ENCODE measurements around the gene WNT7A. TPM values are rescaled to one million over a fixed set of nuclear protein-coding genes. Genes with fewer than 3 reads are reported as not detected.

The WNT7A gene
- total RNA-seq, 1 experiment from 2014 or later: 0.34 TPM

DNA sequence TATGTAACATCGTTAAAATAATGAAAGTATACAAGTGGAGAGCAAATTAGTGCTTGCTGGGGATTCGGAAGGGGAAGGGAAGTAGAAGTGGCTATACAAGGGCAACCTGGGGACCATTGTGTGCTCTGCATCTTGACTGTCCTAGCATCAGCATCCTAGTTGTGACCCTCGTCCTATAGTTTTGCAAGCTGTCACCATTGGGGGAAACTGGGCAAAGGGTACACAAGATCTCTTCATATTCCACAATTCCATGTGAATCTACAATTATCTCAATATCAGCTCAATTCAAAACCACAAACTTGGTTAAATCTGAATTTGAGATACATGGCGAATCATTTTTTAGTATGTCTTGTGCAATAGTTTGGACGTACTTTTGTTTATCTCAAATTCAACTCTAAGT is 30.9 kb downstream of the WNT7A start:
- POLR2A ChIA-PET: no interaction called here
- H4K20me1 ChIP-seq (ENCODE audit: insufficient read depth): no peaks in the 10 kb centered on the region
- H3K9me2 ChIP-seq (ENCODE audit: insufficient read depth): no peaks in the 10 kb centered on the region
- no peaks in the 10 kb centered on the region for H3K27me3 ChIP-seq (ENCODE audit: insufficient read depth, low read length)
- H3K79me2 ChIP-seq (ENCODE audit: insufficient read depth, low read length): no peaks in the 10 kb centered on the region
- CTCF ChIA-PET: no interaction called here
- no peak for ATAC-seq
- BruUV-seq (replicated peaks): no TSS peak
- DNase-seq (ENCODE audit: low read depth, low spot score): no peak
- H3K9me3 ChIP-seq (ENCODE audit: control insufficient read depth in 1 of 2, insufficient read depth in 1 of 2, low read depth in 1 of 2, low read length in 2 of 2): no peaks in the 10 kb centered on the region
- no peaks in the 10 kb centered on the region for H3K36me3 ChIP-seq (ENCODE audit: control insufficient read depth in 1 of 2, insufficient read depth in 2 of 2, low read length in 2 of 2)
- H3K4me1 ChIP-seq (ENCODE audit: control insufficient read depth in 1 of 2, insufficient read depth in 2 of 2, low read length in 2 of 2): peaks cover 34 to 51% of the 10 kb centered on the region in 2 experiments
- no peak overlapping the region for H3K27ac ChIP-seq (ENCODE audit: low read depth, low read length)
- peak overlapping the region; percentile 84; the same call in 1 of the 2 replicates for H3K4me2 ChIP-seq (ENCODE audit: low read length)
- H3K9ac ChIP-seq (ENCODE audit: low read length): no peak overlapping the region; the same call in 1 of the 2 replicates
- H2AFZ ChIP-seq (ENCODE audit: low read depth, low read length, poor library complexity, severe bottlenecking): no peak overlapping the region
- RAD21 ChIA-PET (ENCODE audit: low non-redundant PET in 1 of 2, low total read pairs in 2 of 2, uncharacterized antibody in 2 of 2, unreplicated experiment in 2 of 2): no interaction called here
- TF ChIP-seq ZNF274 (IDR thresholded peaks at IDR 0.05; ENCODE audit: low read depth, low read length) (no peak), ZFX (IDR thresholded peaks at IDR 0.05) (no peak), CEBPB (IDR thresholded peaks at IDR 0.05; ENCODE audit: low read depth) (no peak), JUND (IDR thresholded peaks at IDR 0.05) (no peak), YY1 (IDR thresholded peaks at IDR 0.05; ENCODE audit: extremely low read depth, insufficient replicate concordance, low read depth, low read length) (no peak), TCF7L2 (IDR thresholded peaks at IDR 0.05; ENCODE audit: borderline replicate concordance, extremely low read depth, insufficient read depth, insufficient read length) (no peak), EZH2phosphoT487 (IDR thresholded peaks at IDR 0.05; ENCODE audit: borderline replicate concordance) (no peak), FOSL1 (IDR thresholded peaks at IDR 0.05; ENCODE audit: low read depth) (no peak), EGR1 (IDR thresholded peaks at IDR 0.05; ENCODE audit: low read depth) (no peak), POLR2AphosphoS5 (IDR thresholded peaks at IDR 0.05; ENCODE audit: low read depth, low read length) (no peak), ELF1 (IDR thresholded peaks at IDR 0.05; ENCODE audit: borderline replicate concordance, low read depth) (no peak), SRF (IDR thresholded peaks at IDR 0.05; ENCODE audit: low read depth) (no peak), CBX3 (IDR thresholded peaks at IDR 0.05; ENCODE audit: low read depth) (no peak), RAD21 (IDR thresholded peaks at IDR 0.05; ENCODE audit: low read depth) (no peak), SP1 (IDR thresholded peaks at IDR 0.05; ENCODE audit: low read depth) (no peak)
- TF ChIP-seq, protein P1, sequence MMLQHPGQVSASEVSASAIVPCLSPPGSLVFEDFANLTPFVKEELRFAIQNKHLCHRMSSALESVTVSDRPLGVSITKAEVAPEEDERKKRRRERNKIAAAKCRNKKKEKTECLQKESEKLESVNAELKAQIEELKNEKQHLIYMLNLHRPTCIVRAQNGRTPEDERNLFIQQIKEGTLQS (IDR thresholded peaks at IDR 0.05): no peak
- TF ChIP-seq, protein P2, sequence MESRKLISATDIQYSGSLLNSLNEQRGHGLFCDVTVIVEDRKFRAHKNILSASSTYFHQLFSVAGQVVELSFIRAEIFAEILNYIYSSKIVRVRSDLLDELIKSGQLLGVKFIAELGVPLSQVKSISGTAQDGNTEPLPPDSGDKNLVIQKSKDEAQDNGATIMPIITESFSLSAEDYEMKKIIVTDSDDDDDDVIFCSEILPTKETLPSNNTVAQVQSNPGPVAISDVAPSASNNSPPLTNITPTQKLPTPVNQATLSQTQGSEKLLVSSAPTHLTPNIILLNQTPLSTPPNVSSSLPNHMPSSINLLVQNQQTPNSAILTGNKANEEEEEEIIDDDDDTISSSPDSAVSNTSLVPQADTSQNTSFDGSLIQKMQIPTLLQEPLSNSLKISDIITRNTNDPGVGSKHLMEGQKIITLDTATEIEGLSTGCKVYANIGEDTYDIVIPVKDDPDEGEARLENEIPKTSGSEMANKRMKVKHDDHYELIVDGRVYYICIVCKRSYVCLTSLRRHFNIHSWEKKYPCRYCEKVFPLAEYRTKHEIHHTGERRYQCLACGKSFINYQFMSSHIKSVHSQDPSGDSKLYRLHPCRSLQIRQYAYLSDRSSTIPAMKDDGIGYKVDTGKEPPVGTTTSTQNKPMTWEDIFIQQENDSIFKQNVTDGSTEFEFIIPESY (IDR thresholded peaks at IDR 0.05; ENCODE audit: extremely low read depth, insufficient replicate concordance, low read length): no peak
- TF ChIP-seq, protein P3, sequence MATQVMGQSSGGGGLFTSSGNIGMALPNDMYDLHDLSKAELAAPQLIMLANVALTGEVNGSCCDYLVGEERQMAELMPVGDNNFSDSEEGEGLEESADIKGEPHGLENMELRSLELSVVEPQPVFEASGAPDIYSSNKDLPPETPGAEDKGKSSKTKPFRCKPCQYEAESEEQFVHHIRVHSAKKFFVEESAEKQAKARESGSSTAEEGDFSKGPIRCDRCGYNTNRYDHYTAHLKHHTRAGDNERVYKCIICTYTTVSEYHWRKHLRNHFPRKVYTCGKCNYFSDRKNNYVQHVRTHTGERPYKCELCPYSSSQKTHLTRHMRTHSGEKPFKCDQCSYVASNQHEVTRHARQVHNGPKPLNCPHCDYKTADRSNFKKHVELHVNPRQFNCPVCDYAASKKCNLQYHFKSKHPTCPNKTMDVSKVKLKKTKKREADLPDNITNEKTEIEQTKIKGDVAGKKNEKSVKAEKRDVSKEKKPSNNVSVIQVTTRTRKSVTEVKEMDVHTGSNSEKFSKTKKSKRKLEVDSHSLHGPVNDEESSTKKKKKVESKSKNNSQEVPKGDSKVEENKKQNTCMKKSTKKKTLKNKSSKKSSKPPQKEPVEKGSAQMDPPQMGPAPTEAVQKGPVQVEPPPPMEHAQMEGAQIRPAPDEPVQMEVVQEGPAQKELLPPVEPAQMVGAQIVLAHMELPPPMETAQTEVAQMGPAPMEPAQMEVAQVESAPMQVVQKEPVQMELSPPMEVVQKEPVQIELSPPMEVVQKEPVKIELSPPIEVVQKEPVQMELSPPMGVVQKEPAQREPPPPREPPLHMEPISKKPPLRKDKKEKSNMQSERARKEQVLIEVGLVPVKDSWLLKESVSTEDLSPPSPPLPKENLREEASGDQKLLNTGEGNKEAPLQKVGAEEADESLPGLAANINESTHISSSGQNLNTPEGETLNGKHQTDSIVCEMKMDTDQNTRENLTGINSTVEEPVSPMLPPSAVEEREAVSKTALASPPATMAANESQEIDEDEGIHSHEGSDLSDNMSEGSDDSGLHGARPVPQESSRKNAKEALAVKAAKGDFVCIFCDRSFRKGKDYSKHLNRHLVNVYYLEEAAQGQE (IDR thresholded peaks at IDR 0.05; ENCODE audit: low read depth): no peak
- TF ChIP-seq, protein P4, sequence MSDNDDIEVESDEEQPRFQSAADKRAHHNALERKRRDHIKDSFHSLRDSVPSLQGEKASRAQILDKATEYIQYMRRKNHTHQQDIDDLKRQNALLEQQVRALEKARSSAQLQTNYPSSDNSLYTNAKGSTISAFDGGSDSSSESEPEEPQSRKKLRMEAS (IDR thresholded peaks at IDR 0.05): no peak
- TF ChIP-seq, protein P5, sequence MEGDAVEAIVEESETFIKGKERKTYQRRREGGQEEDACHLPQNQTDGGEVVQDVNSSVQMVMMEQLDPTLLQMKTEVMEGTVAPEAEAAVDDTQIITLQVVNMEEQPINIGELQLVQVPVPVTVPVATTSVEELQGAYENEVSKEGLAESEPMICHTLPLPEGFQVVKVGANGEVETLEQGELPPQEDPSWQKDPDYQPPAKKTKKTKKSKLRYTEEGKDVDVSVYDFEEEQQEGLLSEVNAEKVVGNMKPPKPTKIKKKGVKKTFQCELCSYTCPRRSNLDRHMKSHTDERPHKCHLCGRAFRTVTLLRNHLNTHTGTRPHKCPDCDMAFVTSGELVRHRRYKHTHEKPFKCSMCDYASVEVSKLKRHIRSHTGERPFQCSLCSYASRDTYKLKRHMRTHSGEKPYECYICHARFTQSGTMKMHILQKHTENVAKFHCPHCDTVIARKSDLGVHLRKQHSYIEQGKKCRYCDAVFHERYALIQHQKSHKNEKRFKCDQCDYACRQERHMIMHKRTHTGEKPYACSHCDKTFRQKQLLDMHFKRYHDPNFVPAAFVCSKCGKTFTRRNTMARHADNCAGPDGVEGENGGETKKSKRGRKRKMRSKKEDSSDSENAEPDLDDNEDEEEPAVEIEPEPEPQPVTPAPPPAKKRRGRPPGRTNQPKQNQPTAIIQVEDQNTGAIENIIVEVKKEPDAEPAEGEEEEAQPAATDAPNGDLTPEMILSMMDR (IDR thresholded peaks at IDR 0.05 in 2 of 3, conservative IDR thresholded peaks at IDR 0.05 in 1 of 3; ENCODE audit: borderline replicate concordance in 1 of 3, insufficient read depth in 1 of 3, low read depth in 2 of 3, low read length in 2 of 3): no peak
- H3K4me3 ChIP-seq (replicated peaks in 1 of 2; ENCODE audit: low read depth in 1 of 2, low read length in 2 of 2): peak overlapping the region in 1 of 2 experiments; percentile 42; a peak in 1 of 4 replicates
- intact Hi-C loops (cut with micrococcal nuclease): no loop called here
